Tibial nerve (tissue), 4 donors: ENCODE results near the gene GALNTL6. TPM values are rescaled to one million over a fixed set of nuclear protein-coding genes. Genes with fewer than 3 reads are reported as not detected.

ENCODE experiments used
- DNase-seq, 2 donors: peaks; one replicate each; pipeline ENCODE4 v3.0.0-alpha.2; 2019; ENCODE audit warnings: low spot score in 2 of 2
- H3K27ac ChIP-seq, 4 donors: fragments of 200-600 bp; sonication (generic) in 3 of 4; one replicate each; pipeline ENCODE4 v1.5.1; 2017 to 2019; ENCODE audit warnings: mild to moderate bottlenecking in 1 of 4
- H3K27me3 ChIP-seq, 2 donors: fragments of 200-600 bp; sonication (generic) in 1 of 2; one replicate each; pipeline versions ENCODE4 v1.5.1 to v1.6.0; 2017 to 2019
- H3K36me3 ChIP-seq, 3 donors: fragments of 200-600 bp; sonication (generic); one replicate each; pipeline ENCODE4 v1.5.1; 2018 to 2019
- H3K4me1 ChIP-seq, 4 donors: fragments of 200-600 bp; sonication (generic) in 3 of 4; one replicate each; pipeline ENCODE4 v1.5.1; 2017 to 2019
- H3K4me3 ChIP-seq, 4 donors: fragments of 200-600 bp; sonication (generic) in 3 of 4; one replicate each; pipeline ENCODE4 v1.5.1; 2017 to 2019; ENCODE audit warnings: mild to moderate bottlenecking in 1 of 4, moderate library complexity in 1 of 4
- H3K9me3 ChIP-seq, 4 donors: fragments of 200-600 bp; sonication (generic) in 3 of 4; one replicate each; pipeline ENCODE4 v1.5.1; 2017 to 2019
- EP300 ChIP-seq, 2 donors: sonication (generic); formaldehyde crosslinking; IDR thresholded peaks; one replicate each; pipeline ENCODE4 v1.6.1; 2017; ENCODE audit warnings: antibody characterized with exemption in 2 of 2, mild to moderate bottlenecking in 1 of 2
- POLR2A ChIP-seq, 2 donors: fragments of 450-650 bp; IDR thresholded peaks; one replicate each; pipeline ENCODE4 v1.6.1; 2017; ENCODE audit warnings: antibody characterized with exemption in 2 of 2, mild to moderate bottlenecking in 2 of 2, moderate library complexity in 2 of 2
- WGBS, 2 donors: methylation state at CpG; one replicate each; pipeline ENCODE4 v1.1.5; 2018; 5-methylcytosine and 5-hydroxymethylcytosine counted together
- total RNA-seq, 4 donors: library from RNA; depleted of rRNA; stranded (reverse); fragments of >200 nt; gene quantifications; one replicate each; pipeline ENCODE4 v1.1.0, GENCODE V29; 2016
- TF ChIP-seq, protein P1 (sequence below), 5 experiments: fragments of 200-600 bp in 3 of 5; fragments of 450-650 bp in 2 of 5; sonication (generic) in 3 of 5; IDR thresholded peaks; one replicate each; pipeline ENCODE4 v1.5.1; 2016 to 2019; ENCODE audit warnings: antibody characterized with exemption in 5 of 5, mild to moderate bottlenecking in 3 of 5, moderate library complexity in 2 of 5

The GALNTL6 gene
- total RNA-seq, 4 donors from 2014 or later, result not detected

DNA sequence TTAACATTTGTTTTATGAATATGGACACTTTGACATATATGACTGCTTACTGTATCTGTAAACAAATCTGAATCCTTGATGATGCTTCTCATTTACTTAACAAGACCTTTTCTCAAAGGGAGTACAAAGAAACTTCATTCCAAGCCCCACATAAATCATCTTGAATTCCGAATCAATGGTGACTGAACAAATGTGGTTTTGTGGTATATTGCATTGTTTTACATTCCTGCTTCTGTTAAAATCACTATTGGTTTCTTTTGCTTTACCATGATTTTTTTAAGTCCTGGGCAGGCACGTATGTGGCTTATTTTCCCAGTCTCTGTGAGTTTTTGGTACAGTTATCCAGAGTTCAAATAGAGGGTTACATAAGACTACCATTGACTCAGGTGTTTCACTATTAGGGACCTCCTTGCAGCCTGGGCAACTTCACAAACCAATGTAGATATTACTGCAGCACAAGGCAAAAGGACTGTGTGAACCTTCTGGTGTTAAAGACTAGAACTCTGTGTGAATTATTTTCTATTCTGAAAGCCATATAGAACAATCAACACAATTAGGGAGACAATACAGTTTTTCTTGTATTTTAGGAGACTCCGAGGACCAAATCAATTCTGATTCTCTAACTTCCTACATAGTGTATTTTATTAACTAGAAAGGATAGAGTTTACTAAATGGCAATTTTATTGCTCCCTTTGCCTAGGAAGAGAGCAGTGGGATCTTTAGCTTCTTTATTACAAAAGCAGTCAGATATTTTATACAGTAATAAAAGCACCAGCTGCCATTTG, 196.4 kb downstream of the GALNTL6 start:
- Histone ChIP-seq H3K9me3 (no peaks in the 10 kb centered on the region), H3K27ac (no peak overlapping the region), H3K4me3 (no peak overlapping the region), H3K4me1 (no peaks in the 10 kb centered on the region), H3K27me3 (no peaks in the 10 kb centered on the region), H3K36me3 (no peaks in the 10 kb centered on the region)
- WGBS, 2 donors, result 39 to 45% methylated on average over 3 of the region's 3 CpGs
- no peak for DNase-seq
- TF ChIP-seq EP300 (IDR thresholded peaks at IDR 0.05) (no peak), POLR2A (IDR thresholded peaks at IDR 0.05) (no peak)
- TF ChIP-seq, protein P1, sequence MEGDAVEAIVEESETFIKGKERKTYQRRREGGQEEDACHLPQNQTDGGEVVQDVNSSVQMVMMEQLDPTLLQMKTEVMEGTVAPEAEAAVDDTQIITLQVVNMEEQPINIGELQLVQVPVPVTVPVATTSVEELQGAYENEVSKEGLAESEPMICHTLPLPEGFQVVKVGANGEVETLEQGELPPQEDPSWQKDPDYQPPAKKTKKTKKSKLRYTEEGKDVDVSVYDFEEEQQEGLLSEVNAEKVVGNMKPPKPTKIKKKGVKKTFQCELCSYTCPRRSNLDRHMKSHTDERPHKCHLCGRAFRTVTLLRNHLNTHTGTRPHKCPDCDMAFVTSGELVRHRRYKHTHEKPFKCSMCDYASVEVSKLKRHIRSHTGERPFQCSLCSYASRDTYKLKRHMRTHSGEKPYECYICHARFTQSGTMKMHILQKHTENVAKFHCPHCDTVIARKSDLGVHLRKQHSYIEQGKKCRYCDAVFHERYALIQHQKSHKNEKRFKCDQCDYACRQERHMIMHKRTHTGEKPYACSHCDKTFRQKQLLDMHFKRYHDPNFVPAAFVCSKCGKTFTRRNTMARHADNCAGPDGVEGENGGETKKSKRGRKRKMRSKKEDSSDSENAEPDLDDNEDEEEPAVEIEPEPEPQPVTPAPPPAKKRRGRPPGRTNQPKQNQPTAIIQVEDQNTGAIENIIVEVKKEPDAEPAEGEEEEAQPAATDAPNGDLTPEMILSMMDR (IDR thresholded peaks at IDR 0.05), result no peak

DNA sequence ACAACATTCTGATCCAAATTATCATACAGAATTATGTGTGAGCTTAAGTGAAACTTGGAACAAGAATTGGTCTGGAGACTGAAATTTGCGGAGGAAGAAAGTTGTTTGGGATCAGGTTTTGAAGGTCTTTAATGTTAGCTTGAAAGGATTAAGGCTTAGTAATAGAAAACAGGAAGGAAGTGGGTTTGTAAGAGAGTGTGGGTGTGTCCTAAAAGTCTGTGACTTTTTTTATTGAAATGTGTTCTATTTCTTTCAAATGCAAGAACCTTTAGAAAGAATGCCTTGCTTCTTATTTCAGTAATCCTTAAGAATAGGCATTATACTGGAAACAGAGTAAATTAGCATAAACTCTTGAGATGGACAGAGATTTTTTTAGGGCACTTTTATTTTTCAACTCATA, 198.0 kb downstream of the GALNTL6 start:
- no peaks in the 10 kb centered on the region for H3K9me3 ChIP-seq
- no peak overlapping the region for H3K4me3 ChIP-seq
- H3K27me3 ChIP-seq, result no peaks in the 10 kb centered on the region
- 73 to 80% methylated on average over 1 of the region's 1 CpG for WGBS, 2 donors
- DNase-seq, result no peak
- no peak overlapping the region for H3K27ac ChIP-seq
- no peaks in the 10 kb centered on the region for H3K4me1 ChIP-seq
- TF ChIP-seq EP300 (IDR thresholded peaks at IDR 0.05) (no peak), POLR2A (IDR thresholded peaks at IDR 0.05) (no peak)
- TF ChIP-seq, protein P1 (IDR thresholded peaks at IDR 0.05), result no peak
- no peaks in the 10 kb centered on the region for H3K36me3 ChIP-seq

DNA sequence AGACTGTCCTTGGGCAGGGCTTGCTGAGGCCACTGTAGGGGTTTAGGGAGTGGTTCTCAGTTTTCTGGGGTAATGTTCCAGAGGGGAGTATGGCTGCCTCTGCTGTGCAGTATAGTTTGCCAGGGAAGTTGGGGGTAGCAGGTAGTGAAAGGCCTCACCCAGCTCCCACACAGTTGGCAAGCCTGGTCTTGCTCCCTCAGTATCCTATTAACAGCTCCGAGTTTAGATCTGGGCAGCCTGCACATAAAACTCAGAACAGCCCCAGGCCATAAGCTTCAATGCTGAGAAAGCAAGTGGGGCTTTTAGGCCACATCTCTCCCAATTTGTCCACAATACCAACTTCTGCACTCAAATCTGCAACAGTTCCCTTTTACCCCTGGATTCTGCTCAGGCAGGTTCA, 205.2 kb downstream of the GALNTL6 start:
- Histone ChIP-seq H3K36me3 (no peaks in the 10 kb centered on the region), H3K27ac (no peak overlapping the region), H3K27me3 (no peaks in the 10 kb centered on the region), H3K4me3 (no peak overlapping the region), H3K4me1 (no peaks in the 10 kb centered on the region), H3K9me3 (no peaks in the 10 kb centered on the region)
- 67 to 83% methylated on average over 1 of the region's 1 CpG for WGBS, 2 donors
- TF ChIP-seq, protein P1 (IDR thresholded peaks at IDR 0.05), result no peak
- TF ChIP-seq EP300 (IDR thresholded peaks at IDR 0.05) (no peak), POLR2A (IDR thresholded peaks at IDR 0.05) (no peak)
- no peak for DNase-seq

DNA sequence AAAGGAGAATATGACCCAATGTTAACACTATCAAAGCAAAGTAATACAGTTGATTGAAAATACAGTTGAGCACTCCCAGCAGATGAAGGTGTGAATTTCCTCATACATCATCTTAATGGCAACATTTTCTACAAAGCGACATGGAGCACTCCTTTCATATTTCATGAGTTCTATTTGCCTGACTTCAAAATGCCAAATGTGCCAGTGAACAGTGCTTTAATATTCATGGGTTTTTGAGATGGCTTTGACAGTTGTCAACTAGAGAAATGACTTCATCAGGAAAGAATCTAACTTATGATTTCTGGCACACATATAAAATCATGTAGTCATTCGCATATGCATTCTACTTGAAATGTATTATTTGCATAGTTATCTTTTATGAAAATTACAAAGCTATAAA, 222.4 kb downstream of the GALNTL6 start:
- Histone ChIP-seq H3K27ac (no peak overlapping the region), H3K9me3 (no peaks in the 10 kb centered on the region), H3K4me1 (no peaks in the 10 kb centered on the region), H3K4me3 (no peak overlapping the region), H3K27me3 (no peaks in the 10 kb centered on the region), H3K36me3 (no peaks in the 10 kb centered on the region)
- no peak for DNase-seq
- TF ChIP-seq EP300 (IDR thresholded peaks at IDR 0.05) (no peak), POLR2A (IDR thresholded peaks at IDR 0.05) (no peak)
- TF ChIP-seq, protein P1 (IDR thresholded peaks at IDR 0.05), result no peak
- WGBS, 2 donors, result 49 to 51% methylated on average over 2 of the region's 2 CpGs

DNA sequence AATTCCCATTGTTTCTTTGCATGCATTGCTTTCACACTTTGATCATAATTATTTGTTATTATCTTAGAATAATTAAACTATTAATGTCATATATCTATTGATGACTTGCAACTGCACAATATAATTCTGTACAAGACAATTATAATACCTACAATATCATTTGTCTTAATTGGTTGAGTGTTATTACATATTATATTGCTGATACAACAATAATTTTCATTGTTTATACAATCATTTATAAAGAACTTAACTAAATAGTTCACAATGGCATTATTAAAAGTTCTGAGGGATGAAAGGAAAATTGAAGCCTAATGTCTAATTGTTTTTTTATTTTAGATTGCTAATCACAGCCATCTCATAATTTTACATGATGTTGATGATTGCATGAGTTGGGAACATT, 227.6 kb downstream of the GALNTL6 start:
- no peaks in the 10 kb centered on the region for H3K4me1 ChIP-seq
- no peak overlapping the region for H3K4me3 ChIP-seq
- no peak overlapping the region for H3K27ac ChIP-seq
- no peak for DNase-seq
- no peaks in the 10 kb centered on the region for H3K36me3 ChIP-seq
- no peaks in the 10 kb centered on the region for H3K9me3 ChIP-seq
- TF ChIP-seq, protein P1 (IDR thresholded peaks at IDR 0.05), result no peak
- TF ChIP-seq EP300 (IDR thresholded peaks at IDR 0.05), result no peak
- no peak for TF ChIP-seq POLR2A (IDR thresholded peaks at IDR 0.05)
- H3K27me3 ChIP-seq, result no peaks in the 10 kb centered on the region
